ENCODE results near the gene SLC16A6. TPM values are rescaled to one million over a fixed set of nuclear protein-coding genes. Genes with fewer than 3 reads are reported as not detected.
"Not testable (repeated sequence)": the region's sequence is repeated elsewhere in the genome, so short reads cannot be mapped to it uniquely, and the experiment has no call there.

Gene SLC16A6
- total RNA-seq, 1 experiment from 2014 or later = 0.22 TPM

DNA sequence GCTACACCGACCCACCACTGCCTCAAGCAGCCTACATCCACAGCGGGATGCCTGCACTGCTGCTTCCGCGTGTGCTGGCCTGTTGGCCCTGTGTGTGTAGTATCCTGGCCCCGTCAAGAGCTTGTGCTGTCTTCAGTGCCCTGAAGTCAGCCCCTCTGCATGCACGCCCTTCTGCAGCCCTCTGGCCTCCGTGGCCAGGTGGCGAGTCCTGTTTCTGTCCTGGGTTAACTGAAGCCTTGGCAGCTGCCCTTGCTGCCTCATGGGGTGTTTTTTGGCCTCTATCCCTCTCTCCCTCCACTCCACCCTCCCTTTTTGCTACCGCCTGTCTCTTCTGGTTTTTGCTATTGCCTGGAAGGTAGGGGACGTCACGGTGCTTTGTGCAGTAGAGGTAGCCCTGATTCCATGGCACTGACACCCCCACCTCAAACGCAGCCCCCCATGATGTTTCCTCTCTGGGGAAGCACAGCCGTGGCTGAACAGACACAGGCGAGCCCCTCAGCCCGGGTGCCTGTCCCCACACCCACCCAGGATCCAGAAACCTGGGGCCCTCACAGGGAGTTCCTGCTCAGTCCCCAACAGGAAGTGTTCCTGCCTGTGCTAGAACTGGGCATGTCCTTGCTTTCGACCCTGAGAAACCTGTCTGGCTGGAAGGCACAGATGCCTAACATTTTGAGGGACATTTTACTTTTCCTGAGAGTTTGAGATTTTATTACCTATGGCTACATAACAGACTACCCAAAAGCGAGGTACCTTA lies 61.9 kb downstream of the SLC16A6 start (continued):
- TF ChIP-seq, protein P1, sequence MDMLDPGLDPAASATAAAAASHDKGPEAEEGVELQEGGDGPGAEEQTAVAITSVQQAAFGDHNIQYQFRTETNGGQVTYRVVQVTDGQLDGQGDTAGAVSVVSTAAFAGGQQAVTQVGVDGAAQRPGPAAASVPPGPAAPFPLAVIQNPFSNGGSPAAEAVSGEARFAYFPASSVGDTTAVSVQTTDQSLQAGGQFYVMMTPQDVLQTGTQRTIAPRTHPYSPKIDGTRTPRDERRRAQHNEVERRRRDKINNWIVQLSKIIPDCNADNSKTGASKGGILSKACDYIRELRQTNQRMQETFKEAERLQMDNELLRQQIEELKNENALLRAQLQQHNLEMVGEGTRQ (CRISPR knock-in tag; IDR thresholded peaks at IDR 0.05) = no peak
- TF ChIP-seq, protein P2, sequence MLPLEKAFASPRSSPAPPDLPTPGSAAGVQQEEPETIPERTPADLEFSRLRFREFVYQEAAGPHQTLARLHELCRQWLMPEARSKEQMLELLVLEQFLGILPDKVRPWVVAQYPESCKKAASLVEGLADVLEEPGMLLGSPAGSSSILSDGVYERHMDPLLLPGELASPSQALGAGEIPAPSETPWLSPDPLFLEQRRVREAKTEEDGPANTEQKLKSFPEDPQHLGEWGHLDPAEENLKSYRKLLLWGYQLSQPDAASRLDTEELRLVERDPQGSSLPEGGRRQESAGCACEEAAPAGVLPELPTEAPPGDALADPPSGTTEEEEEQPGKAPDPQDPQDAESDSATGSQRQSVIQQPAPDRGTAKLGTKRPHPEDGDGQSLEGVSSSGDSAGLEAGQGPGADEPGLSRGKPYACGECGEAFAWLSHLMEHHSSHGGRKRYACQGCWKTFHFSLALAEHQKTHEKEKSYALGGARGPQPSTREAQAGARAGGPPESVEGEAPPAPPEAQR (CRISPR knock-in tag; IDR thresholded peaks at IDR 0.05) = no peak

DNA sequence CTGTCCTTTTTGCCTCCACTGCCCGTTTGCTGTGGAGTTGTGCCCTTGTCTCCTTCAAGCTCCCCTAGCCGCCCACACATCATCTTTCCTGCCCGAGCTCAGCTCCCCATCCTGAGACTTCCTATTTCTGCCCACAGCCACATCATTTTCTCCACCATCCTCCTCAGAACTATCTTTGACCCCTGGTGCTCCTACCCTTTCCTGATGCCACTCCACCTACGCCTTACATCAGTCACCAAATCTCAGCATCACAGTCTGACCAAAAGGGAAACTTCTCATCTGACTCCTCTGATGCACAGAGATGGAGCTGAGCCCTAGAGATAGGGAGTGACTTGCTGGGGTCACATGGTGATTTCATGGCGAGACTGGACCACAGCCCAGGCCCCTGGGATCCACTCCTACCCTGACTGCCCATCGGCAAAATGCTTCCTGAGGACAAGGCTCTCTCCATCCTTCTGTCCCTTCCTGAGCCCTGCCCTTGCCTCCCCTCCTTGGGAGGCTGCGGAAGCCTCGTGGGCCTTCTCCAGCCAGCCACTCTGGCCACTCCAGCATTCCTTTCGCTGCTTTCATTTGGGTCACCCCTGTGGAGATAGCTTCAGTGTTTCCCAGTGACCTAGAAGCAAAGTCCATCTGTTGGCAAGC lies 62.8 kb downstream of the SLC16A6 start:
- H3K4me3 Mint-ChIP-seq; H3K27me3 Mint-ChIP-seq (ENCODE audit: low read depth); ATAC-seq; CTCF ChIA-PET; POLR2A ChIA-PET; H3K27ac Mint-ChIP-seq; H3K9me3 Mint-ChIP-seq; DNase-seq (ENCODE audit: low spot score); H3K4me1 Mint-ChIP-seq; H3K36me3 Mint-ChIP-seq: not testable (repeated sequence)

DNA sequence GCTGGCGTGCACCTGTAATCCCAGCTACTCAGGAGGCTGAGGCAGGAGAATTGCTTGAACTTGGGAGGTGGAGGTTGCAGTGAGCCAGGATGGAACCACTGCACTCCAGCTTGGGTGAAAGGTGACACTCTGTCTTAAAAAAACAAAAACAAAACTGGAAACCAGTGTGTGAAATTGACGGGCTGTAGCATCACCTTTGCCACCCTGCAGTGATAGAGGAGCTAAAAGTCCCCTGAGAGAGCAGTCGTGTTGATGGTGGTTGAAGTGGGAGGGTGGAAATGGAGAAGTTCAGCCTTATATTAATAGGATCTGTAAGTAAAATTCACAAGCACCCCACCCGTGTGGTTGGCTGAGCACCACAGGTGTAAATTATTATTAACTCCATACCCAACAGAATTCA lies 65.9 kb downstream of the SLC16A6 start:
- H3K4me1 Mint-ChIP-seq; DNase-seq (ENCODE audit: low spot score); H3K4me3 Mint-ChIP-seq; ATAC-seq; CTCF ChIA-PET; POLR2A ChIA-PET; H3K27ac Mint-ChIP-seq; H3K36me3 Mint-ChIP-seq; H3K9me3 Mint-ChIP-seq; H3K27me3 Mint-ChIP-seq (ENCODE audit: low read depth): not testable (repeated sequence)

DNA sequence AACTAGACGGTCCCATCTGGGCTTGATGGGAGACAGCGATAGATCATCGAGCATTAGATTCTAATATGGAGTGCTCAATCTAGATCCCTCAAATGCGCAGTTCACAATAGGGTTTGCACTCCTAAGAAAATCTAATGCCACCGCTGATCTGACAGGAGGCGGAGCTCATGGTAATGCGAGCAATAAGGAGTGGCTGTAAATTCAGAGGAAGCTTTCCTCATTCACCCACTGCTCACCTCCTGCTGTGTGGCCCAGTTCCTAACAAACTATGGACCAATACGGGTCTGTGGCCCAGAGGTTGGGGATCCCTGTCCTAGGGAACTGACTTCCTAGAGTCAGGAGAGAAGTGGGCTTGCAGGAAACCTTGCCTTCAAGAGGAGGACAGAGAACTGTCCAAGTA lies 68.3 kb downstream of the SLC16A6 start:
- no peak overlapping the region; the same call in 1 of the 2 replicates for H3K27ac Mint-ChIP-seq
- no peaks in the 10 kb centered on the region for H3K27me3 Mint-ChIP-seq (ENCODE audit: low read depth)
- TF ChIP-seq ZNF396 (CRISPR knock-in tag; IDR thresholded peaks at IDR 0.05; ENCODE audit: borderline replicate concordance) (no peak), ZNF416 (CRISPR knock-in tag; IDR thresholded peaks at IDR 0.05) (no peak), ZNF121 (CRISPR knock-in tag; IDR thresholded peaks at IDR 0.05) (no peak), ZNF138 (CRISPR knock-in tag; conservative IDR thresholded peaks at IDR 0.05) (no peak), MYBL2 (CRISPR knock-in tag; IDR thresholded peaks at IDR 0.05) (no peak), JUN (CRISPR knock-in tag; IDR thresholded peaks at IDR 0.05) (no peak), TEAD4 (CRISPR knock-in tag; IDR thresholded peaks at IDR 0.05) (no peak), ATF1 (CRISPR knock-in tag; IDR thresholded peaks at IDR 0.05) (no peak), NR3C1 (CRISPR knock-in tag; conservative IDR thresholded peaks at IDR 0.05; ENCODE audit: low read depth) (no peak)
- TF ChIP-seq, protein P3, sequence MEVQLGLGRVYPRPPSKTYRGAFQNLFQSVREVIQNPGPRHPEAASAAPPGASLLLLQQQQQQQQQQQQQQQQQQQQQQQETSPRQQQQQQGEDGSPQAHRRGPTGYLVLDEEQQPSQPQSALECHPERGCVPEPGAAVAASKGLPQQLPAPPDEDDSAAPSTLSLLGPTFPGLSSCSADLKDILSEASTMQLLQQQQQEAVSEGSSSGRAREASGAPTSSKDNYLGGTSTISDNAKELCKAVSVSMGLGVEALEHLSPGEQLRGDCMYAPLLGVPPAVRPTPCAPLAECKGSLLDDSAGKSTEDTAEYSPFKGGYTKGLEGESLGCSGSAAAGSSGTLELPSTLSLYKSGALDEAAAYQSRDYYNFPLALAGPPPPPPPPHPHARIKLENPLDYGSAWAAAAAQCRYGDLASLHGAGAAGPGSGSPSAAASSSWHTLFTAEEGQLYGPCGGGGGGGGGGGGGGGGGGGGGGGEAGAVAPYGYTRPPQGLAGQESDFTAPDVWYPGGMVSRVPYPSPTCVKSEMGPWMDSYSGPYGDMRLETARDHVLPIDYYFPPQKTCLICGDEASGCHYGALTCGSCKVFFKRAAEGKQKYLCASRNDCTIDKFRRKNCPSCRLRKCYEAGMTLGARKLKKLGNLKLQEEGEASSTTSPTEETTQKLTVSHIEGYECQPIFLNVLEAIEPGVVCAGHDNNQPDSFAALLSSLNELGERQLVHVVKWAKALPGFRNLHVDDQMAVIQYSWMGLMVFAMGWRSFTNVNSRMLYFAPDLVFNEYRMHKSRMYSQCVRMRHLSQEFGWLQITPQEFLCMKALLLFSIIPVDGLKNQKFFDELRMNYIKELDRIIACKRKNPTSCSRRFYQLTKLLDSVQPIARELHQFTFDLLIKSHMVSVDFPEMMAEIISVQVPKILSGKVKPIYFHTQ (CRISPR knock-in tag; IDR thresholded peaks at IDR 0.05) = no peak
- TF ChIP-seq, protein P4, sequence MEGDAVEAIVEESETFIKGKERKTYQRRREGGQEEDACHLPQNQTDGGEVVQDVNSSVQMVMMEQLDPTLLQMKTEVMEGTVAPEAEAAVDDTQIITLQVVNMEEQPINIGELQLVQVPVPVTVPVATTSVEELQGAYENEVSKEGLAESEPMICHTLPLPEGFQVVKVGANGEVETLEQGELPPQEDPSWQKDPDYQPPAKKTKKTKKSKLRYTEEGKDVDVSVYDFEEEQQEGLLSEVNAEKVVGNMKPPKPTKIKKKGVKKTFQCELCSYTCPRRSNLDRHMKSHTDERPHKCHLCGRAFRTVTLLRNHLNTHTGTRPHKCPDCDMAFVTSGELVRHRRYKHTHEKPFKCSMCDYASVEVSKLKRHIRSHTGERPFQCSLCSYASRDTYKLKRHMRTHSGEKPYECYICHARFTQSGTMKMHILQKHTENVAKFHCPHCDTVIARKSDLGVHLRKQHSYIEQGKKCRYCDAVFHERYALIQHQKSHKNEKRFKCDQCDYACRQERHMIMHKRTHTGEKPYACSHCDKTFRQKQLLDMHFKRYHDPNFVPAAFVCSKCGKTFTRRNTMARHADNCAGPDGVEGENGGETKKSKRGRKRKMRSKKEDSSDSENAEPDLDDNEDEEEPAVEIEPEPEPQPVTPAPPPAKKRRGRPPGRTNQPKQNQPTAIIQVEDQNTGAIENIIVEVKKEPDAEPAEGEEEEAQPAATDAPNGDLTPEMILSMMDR (IDR thresholded peaks at IDR 0.05) = no peak
- TF ChIP-seq, protein P5, sequence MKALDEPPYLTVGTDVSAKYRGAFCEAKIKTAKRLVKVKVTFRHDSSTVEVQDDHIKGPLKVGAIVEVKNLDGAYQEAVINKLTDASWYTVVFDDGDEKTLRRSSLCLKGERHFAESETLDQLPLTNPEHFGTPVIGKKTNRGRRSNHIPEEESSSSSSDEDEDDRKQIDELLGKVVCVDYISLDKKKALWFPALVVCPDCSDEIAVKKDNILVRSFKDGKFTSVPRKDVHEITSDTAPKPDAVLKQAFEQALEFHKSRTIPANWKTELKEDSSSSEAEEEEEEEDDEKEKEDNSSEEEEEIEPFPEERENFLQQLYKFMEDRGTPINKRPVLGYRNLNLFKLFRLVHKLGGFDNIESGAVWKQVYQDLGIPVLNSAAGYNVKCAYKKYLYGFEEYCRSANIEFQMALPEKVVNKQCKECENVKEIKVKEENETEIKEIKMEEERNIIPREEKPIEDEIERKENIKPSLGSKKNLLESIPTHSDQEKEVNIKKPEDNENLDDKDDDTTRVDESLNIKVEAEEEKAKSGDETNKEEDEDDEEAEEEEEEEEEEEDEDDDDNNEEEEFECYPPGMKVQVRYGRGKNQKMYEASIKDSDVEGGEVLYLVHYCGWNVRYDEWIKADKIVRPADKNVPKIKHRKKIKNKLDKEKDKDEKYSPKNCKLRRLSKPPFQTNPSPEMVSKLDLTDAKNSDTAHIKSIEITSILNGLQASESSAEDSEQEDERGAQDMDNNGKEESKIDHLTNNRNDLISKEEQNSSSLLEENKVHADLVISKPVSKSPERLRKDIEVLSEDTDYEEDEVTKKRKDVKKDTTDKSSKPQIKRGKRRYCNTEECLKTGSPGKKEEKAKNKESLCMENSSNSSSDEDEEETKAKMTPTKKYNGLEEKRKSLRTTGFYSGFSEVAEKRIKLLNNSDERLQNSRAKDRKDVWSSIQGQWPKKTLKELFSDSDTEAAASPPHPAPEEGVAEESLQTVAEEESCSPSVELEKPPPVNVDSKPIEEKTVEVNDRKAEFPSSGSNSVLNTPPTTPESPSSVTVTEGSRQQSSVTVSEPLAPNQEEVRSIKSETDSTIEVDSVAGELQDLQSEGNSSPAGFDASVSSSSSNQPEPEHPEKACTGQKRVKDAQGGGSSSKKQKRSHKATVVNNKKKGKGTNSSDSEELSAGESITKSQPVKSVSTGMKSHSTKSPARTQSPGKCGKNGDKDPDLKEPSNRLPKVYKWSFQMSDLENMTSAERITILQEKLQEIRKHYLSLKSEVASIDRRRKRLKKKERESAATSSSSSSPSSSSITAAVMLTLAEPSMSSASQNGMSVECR (CRISPR knock-in tag; IDR thresholded peaks at IDR 0.05; ENCODE audit: borderline replicate concordance) = no peak
- H3K9me3 Mint-ChIP-seq = peaks cover 3% of the 10 kb centered on the region; the same call in 1 of the 2 replicates
- DNase-seq (ENCODE audit: low spot score) (no peak), ATAC-seq (no peak)
- peaks cover 3% of the 10 kb centered on the region for H3K36me3 Mint-ChIP-seq
- POLR2A ChIA-PET = no interaction called here
- H3K4me3 Mint-ChIP-seq = no peak overlapping the region
- CTCF ChIA-PET = interaction anchor here (0.6 kb wide), 1 partner anchor 326 kb away, joined by 3 read pairs; no protein-coding TSS in a partner anchor
- peaks cover 3% of the 10 kb centered on the region; the same call in 1 of the 2 replicates for H3K4me1 Mint-ChIP-seq
